Activated effector memory CD4-positive, alpha-beta T cell treated with Interleukin-2 at 50 U/mL for 16 hours (primary cell): ENCODE measurements around the gene ERG.

Source experiments
- DNase-seq: peaks from one replicate; pipeline ENCODE4 v3.0.0-alpha.2; 2020

Gene ERG

DNA sequence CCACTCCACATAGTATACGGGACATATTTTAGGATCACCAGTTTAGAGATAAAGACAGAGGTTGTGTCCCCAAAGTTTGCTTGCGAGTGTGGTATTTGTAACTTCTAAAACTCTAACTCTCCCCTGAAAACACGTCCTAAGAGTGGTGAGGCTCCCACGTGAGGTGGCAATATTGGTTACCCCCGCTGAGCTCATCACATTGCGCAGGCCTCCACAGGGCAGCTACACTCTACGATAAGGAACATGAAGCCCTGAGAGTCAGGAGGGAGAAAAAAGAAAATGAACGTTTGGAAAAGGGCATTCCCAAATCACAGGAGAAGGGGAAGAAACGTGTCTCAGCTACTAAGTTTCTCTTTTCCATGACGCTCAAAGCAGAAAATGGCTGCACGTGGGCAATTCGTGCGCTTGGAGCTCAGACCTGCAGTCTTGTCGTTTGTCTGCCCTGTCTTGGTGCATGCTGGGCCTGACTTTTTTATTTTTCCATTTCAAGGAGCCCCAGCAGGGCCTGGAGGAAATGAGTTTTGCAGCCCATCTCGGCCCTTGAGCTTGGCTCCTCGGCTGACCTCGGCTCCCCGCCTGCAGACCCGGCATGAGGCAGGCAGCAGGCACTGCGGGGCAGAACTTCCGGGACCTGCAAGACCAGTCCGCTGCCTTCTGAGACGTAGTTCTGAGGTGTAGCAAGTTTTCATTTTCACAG is 25.7 kb downstream of the ERG start:
- no peak for DNase-seq

DNA sequence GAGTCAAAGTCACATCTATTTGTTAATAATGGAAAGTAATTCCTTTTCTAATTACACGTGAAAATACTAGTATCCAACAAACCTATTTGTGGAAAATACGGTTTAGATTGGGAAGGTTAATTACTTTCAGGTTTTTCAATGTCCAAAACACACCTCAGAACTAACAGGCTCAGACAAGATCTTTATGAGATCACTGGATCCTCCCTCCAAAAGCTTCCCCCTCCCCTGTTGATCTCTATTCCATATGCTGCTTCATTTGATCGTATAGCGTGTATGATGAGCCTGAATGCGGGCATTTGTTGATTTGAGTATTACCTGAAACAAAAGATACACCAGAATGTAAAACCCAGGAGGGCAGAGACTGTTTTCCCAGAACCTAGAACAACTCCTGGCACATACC is 26.5 kb downstream of the ERG start:
- no peak for DNase-seq

DNA sequence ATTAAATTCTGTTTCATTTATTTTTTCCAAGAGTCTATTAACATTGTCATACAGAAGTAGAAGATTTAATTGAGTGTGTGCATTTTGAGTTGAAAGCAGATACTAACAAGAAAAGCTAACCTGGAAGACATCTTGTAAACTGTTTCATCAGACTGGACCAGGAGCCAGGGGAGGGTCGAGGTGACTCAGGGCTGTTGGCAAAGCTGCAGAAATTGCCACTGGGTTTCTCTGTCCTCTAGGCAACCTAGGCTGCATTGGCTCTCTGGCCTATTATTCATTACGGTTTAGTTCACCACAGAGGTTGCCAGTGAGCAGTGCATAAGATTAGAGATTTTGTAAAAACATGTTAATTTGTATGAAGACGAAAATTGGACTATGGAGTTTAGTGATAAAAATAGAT is 27.5 kb downstream of the ERG start:
- no peak for DNase-seq

DNA sequence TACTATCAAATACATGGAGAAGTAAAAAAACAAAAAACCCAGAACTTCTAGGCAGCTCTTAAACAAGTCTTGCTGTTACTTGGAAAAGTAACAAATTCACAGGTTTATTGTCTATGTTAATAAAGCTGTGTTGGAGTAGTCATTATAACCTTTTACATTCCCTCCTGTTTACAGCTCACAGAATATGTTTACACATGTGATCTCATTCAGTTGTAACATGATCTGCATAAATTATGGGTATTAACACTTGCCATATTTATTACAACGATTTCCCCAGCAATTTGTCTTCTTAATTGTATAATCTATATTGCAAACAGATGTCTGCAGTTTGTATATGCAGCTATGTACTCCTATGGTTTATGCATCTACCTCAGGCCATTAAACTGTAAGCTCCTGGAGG is 28.6 kb downstream of the ERG start:
- no peak for DNase-seq

DNA sequence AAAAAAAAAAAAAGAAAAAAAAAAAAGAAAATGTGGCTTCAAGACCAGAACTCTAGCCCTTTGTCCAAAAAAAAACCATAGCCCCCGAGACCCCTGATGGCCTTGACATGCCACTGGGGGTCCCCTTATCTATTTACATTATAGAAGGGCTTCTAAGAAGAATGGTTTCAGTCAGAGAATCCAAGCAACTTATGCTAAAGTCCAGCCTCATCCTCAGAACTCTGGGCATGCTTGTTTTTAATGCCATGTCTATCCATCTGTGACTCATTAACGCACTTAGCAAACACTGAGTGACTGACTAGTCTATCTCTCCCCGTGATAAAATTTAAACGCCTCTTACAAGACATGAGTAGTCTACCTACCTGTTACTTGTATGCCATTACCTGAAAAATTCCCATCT is 29.3 kb downstream of the ERG start:
- DNase-seq = no peak

DNA sequence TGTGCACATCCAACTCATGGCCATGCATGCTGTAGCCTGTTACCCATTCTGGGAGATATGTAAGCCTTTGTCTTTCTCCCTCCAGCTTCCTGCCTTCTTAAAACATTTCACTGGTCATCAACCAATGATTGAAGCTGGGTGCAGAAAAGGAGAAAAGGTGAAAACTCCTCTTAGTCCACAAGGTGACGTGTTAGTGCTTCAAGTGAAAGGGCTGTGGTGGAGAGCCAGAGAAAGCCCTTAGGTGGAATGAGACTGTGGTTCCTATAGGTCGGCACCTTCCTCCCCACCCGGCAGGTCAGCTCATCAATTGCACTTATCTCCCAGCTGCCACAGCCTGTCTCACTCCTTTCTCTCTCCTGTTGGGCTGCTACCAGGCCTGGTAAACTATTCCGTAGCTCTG is 30.4 kb downstream of the ERG start:
- DNase-seq = no peak

DNA sequence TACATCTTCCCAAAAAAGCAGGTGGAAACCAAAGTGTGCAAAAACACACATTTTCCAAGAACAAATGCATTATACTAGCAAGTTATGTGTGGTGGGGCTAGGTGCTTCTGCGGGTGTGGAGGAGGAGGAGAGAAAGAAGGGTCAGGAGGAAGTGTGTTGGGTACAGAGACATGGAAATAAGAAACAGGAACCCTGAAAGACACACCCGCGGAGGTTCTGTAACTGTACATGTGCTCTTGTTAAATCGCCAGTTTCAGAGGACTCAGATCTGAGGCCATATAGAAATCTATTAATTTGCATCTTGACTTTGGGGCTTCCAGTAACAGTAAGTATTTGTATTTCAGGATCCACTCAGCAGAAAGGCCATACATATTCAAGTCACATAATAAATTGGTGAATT is 30.9 kb downstream of the ERG start:
- no peak for DNase-seq

DNA sequence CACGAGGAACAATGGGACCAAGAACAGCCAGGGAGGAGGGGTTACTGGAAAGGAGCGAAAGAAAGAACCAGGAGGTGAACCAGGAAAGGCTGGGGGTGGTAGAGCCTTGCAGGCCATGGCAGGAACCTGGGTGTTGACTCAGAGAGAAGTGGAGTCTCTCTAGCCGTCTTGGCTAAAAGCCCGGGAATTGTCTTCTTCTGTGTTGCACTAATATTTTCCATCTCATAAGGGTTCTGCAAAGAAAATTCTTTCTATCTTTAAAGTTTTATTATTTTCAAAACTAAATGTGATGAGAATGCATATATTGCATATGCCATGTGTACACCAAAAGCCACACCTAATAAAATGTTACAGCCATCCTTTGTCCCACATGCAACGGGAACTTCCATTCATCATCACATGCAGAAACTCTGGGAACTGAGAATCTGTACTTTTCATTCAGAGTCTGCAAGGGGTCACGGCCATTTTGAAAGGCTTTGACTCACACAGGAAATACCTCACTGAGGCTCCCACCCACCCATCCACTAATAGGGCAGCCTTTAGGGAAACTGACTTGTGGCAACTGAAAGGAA is 38.0 kb downstream of the ERG start:
- no peak for DNase-seq

DNA sequence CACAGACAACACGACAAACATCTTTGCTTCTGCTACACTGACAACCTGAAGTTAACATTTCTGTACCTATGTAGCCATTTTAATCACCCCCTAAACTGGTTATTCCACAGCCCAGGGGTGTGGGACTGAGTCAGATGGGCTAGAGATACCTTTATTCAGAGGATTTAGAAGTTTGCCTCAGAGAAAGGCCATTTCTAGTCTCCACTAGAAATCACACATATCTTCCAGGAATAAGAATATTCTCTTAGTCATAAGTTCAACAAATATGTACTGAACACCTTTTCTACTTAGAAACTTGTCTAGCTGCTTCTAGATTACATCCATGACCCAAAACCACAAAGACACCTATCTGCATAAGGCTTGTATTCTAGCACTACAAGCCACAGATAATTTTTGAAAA is 38.8 kb downstream of the ERG start:
- DNase-seq = no peak

DNA sequence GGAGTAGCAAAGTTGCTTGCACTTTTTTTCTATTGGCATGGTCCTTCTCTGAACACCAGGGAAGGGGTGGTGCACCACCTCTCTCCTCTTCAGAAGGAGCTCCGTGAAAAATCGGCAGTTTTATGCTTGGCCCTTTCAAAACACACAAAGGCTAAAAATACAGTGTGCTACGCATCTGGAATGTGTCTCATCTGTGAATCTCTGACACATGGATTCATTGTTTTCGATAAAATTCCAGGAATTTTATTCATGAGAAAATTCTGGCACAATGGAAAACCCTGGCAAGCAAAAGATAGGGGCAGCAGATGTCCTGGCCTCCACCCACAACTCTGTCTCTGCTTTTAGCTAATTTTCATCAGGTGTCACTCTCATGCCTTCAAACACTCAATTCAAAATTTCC is 42.9 kb downstream of the ERG start:
- no peak for DNase-seq

DNA sequence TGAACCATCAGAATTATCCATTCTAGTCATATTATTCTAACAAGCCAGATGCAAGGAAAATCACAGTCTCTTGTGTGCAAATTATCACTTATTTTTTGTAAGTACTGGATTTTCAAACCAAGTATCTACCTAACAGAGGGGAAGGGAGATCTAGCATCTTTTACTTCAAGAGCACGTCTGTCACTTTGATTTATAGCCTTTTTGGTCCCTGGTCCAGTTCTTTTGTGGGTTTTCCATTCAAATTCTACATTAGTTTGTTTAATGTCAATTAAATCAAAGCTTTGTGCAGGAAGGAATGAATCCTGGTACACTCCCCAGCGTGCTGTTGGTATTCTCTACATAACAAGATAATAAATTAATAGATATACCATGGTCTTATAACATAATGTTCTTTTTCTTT is 43.6 kb downstream of the ERG start:
- DNase-seq = no peak

DNA sequence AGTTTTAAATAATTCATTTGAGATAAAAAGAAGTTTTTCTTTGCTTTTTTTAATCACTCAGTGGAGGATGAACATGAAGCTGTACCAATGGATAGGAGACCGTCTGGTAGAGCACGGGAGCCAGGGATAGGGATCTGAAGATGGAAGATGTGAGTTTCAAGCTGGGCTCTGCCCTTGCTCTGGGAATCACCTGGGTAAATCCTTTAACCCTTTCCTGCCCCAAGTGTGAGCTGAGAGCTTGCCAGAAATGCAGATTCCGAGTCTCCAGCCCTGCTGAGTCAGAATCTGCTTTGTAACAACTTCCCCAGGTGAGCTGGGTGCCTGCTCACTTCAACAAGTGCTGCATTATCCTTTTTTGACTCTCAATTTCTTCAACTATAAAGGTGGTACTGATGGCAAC is 44.1 kb downstream of the ERG start:
- DNase-seq = no peak

DNA sequence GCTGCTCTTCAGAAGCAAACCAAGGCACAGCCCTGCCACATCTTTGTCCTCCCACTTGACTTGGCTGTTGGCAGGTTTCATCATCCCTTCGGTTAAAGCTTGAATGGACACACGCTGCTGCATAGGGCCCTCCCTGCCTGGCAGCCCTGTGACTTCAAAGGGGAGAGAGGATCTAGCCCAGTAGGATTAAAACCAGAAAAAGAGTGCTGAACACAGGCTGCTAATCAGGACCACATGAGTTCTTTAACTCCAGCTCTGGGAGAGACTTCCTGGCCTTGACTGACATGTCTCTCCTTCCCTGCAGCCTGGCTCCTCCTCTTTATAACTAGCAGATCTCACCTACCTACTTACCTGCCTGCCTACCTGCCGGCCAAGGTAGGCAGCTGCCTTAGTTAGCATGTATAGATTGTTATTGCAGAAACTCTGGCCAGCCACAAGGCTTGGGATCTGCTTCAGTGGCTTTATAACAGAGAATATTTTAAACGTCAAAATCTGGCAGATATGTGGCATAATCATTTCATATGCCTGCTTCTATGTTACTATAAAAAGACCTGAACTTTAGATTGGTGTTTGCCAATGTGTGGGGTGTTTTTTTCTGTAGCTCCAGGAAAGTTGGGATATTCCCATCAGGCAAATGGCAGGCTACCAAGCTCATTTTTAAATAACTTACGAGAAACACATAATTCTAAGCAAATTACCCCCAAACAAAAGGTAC is 49.4 kb downstream of the ERG start:
- no peak for DNase-seq

DNA sequence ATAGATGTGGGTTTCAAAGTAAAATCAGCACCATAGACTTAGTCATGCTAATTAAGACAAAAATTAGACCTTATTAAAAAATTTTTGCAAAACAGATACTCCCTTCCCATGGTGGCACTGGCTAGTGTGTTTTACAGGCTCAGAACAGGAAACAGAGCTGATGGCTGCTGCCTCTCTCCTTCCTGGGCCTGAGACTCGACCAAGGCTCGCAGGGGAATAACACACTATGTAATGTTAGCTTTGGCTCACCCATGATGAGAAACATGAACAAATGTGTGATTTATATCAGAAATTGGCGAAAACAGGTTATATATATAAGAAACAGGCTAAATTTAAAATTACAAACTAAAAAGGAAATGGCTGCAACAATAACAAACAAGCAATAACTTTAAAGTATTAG is 50.7 kb downstream of the ERG start:
- DNase-seq = no peak

DNA sequence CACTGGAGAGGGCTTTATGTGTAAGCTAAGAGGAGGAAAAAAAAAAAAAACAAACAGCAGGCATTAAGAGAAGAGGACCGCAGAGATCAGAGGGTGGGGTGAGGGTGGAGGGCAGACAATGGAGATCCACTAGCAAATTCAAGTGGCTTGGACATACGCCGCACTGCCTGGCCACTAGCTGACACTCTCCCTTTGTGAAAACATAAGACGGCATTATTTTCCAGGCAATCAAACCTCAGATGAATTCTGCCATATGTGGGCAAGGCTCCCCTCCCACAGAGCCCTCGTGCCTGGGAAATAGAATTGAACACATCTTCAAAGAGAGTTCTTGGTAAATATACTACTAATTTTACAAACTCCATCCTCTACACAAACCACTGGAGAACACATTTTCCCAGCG is 53.6 kb downstream of the ERG start:
- no peak for DNase-seq

DNA sequence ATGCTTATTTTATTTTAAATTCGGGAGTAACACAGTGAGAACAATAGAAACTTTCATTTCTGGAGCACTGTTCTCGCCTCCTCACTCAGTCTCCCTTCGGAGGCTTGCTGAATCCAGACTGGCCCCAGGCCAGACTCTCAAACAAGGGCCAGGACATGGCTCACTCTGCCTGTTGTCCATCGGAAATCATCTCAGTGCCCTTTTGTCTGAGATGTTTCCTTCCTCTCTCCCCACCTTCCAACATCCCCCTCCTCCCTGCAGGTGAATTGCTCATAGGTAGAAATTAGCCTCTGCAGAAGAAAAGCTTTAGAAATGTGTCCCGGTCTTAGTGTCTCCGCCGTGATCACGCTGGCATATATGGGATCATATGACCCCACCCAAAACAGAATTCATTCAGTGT is 55.2 kb downstream of the ERG start:
- no peak for DNase-seq

DNA sequence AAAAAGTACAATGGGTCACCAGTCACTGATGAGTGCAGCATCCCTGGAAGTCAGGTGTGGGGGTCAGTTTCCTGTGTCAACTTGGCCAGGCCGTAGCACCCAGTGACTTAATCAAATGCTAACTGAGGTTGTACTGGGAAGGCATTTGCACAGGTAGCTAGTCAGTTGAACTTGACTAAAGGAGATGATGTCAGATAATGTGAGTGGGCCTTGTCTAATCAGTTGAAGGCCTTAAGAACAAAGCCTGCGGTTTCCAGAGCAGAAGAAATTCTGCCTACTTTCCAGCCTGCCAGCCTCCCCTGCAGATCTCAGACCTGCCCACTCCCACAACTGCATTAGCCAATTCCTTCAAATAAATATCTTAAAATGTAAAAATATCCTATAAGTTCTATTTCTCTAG is 57.1 kb downstream of the ERG start:
- no peak for DNase-seq

DNA sequence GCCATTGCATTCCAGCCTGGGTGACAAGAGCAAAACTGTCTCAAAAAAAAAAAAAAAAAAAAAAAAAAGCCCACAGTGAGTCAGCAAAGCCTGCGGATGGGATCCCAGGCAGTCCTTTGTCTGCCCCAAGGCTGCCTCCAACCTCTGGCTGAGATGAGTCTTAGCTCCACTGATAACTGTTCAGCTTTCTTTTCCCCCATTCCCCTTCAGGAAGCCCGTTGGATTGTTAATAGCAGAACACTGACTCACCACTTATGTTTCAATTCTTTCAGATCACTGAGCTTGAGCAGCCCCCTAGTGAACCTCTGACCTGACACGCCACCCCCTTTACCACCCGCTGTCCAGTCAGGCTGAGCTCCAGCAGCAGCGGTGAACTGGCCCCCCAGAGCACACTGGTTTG is 57.5 kb downstream of the ERG start:
- DNase-seq = no peak

DNA sequence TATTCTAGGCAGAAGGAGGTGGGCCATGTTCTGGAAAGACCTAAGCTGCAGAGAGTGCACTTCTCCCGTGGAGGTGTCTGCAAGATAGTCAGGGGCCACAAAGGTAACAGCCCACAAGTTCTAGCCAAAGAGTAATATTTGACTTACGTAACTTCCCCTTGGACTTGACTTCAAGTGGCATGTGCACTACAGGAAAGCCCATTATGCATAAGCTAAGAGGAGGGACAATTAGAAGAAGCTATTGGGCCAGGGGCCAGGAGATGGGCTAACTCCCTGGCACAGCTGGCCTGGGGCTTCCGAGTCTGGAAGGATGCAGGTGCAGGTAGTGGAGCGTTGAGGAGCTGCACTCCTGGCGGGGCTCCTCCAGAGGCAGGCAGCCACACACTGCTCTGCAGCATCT is 58.3 kb downstream of the ERG start:
- DNase-seq = no peak

DNA sequence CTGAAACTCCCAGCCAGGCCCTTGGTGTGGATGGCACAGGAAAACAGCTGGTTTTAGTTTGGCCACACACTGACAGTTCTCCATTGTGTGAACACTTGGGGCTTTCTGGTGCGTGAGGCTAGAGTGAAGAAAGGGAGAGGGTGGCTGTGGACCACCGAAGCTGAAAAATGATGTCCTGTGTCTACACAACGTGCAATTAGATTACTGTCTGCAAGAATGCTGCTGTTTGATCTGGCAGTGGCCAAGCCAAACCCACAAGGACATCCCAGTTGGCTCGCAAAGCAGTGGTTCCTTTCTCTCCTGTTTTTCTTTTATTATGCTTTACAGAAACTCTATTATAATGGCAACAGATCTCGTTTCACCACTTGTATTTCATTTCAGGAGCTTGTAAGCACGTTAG is 58.9 kb downstream of the ERG start:
- no peak for DNase-seq

DNA sequence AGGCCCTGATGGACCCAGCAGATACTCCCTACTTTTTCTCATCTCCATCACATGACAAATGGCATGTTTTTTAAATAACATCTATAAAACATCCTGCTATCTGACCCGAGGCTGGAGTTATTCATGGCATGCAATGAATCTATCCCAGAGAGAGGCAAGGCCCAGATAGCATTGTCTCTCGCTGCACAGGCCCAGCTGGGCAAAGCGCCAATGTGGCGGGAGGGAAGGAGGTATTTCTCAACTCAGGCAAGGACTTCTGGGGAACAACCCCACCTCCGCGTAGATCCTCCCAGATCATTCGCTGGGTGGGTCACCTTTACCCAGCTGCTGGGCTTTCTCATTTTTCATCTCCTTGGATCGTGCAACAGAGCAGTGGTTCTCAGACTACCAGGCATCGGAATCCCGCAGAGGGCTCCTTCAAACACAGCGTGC is 59.8 kb downstream of the ERG start:
- DNase-seq = no peak

DNA sequence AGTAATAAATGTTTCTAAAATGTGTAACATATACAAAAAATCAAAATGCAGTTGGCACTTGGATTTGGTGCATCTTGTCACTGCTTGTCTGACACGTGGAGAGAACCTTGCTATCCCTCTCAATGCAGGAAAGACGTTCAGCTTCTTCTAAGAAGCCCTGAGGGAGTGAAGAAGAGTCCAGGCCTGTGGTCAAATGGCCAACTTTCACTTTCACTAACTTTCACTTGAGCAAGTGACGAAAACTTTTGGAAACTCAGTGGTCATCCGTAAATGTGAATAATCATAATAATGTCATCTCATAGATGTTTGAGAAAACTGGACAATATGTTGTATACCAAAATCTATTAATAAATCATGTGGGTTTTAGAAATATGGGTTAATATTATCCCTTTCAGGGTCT is 61.9 kb downstream of the ERG start:
- DNase-seq = no peak

DNA sequence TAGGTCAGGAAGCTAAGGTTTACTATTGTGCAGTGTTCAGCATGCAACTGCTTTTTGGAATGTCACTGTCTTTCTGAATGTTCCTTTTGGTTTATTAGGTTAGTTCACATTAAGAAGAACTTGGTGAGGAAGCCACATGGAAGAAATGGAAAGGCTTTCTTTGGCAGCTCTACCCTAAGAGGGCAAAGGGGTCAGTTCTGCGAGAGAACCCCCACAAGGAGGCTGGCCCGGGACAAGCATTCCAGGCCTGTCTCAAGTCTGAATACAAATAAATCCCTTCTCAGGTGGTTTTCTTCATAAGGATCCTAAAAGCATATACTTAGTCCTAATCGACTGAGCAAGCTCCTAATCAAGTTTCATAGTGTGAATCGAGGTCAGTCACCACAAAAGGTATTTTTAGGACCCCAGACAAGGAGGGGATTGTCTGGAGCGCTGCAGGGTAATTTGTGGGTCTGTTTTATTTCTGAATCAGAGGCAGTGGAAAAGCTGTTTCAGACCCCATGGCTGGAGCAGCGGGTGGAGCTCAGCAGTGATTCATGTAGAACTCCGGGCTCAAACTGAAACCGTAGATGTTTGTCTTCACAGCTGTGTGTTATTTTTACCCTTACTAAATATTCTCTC is 63.3 kb downstream of the ERG start:
- DNase-seq = no peak

DNA sequence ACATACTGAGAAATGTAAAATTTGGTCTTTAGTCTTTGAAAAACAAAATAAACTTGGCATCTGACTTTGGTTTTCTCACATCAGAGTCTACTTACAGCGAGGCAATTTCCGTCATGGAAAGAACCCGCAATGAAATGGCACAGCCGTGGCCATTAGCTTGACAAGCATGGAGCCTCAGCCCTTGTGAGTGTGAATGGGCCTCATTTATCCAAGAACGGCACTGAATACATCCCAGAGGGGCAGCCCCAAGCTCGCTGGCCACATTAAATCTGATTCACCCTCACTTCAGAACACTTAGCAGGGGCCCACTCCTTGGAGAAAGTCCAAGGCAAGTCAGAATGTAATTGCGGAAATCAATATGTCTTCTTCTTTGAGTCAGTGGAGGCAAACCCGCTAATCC is 64.8 kb downstream of the ERG start:
- DNase-seq = no peak
